Activated naive CD4-positive, alpha-beta T cell treated with Interleukin-2 at 50 U/mL for 16 hours (primary cell): Measurements from ENCODE around the gene LIMA1.

ENCODE experiments used
- DNase-seq: peaks from one replicate; pipeline ENCODE4 v3.0.0-alpha.2; 2020

Gene LIMA1

GRCh38 chr12:50214018-50214417, 69.3 kb downstream of the LIMA1 start:
- no peak for DNase-seq

- DNase-seq: no peak
These were observed 69.9 kb downstream of the LIMA1 start for GRCh38 chr12:50213439-50213838.

GRCh38 chr12:50212071-50212467, 71.3 kb downstream of the LIMA1 start:
- DNase-seq: no peak

GRCh38 chr12:50211392-50212070, 71.8 kb downstream of the LIMA1 start:
- no peak for DNase-seq

- DNase-seq: no peak
These were observed 75.9 kb downstream of the LIMA1 start for GRCh38 chr12:50207424-50207823.

GRCh38 chr12:50205648-50206047, 77.7 kb downstream of the LIMA1 start:
- DNase-seq: no peak

GRCh38 chr12:50203691-50204090, 79.6 kb downstream of the LIMA1 start:
- DNase-seq: no peak

GRCh38 chr12:50201987-50202521, 81.3 kb downstream of the LIMA1 start:
- DNase-seq: no peak

GRCh38 chr12:50200552-50201273, 82.6 kb downstream of the LIMA1 start:
- no peak for DNase-seq

- DNase-seq: no peak
These were observed 84.5 kb downstream of the LIMA1 start for GRCh38 chr12:50198829-50199228.

- no peak for DNase-seq
These were observed 86.0 kb downstream of the LIMA1 start for GRCh38 chr12:50197297-50197727.

- no peak for DNase-seq
These were observed 86.8 kb downstream of the LIMA1 start for GRCh38 chr12:50196537-50196936.

- no peak for DNase-seq
These were observed 87.5 kb downstream of the LIMA1 start for GRCh38 chr12:50195832-50196231.

- no peak for DNase-seq
These were observed 90.4 kb downstream of the LIMA1 start for GRCh38 chr12:50192908-50193307.

GRCh38 chr12:50192236-50192635, 91.1 kb downstream of the LIMA1 start:
- no peak for DNase-seq

- DNase-seq: no peak
These were observed 92.5 kb downstream of the LIMA1 start for GRCh38 chr12:50190859-50191258.

GRCh38 chr12:50188875-50189575, 94.3 kb downstream of the LIMA1 start:
- DNase-seq: peak; percentile 40

GRCh38 chr12:50188241-50188781, 95.0 kb downstream of the LIMA1 start:
- DNase-seq: no peak

- peak; percentile 52 for DNase-seq
These were observed 96.0 kb downstream of the LIMA1 start for GRCh38 chr12:50187084-50187900.

GRCh38 chr12:50186681-50187080, 96.6 kb downstream of the LIMA1 start:
- no peak for DNase-seq

GRCh38 chr12:50185970-50186663, 97.2 kb downstream of the LIMA1 start:
- no peak for DNase-seq
